Left renal cortex interstitium (tissue), 4 donors: Measurements from ENCODE around the gene P2RX6. TPM values are rescaled to one million over a fixed set of nuclear protein-coding genes. Genes with fewer than 3 reads are reported as not detected.
"Not testable (repeated sequence)": the region's sequence is repeated elsewhere in the genome, so short reads cannot be mapped to it uniquely, and the experiment has no call there.

Experiments
- DNase-seq, 4 donors: peaks; one replicate each; pipeline ENCODE4 v3.0.0-alpha.2; 2013; ENCODE audit warnings: low read depth in 4 of 4, low spot score in 2 of 4, missing footprints in 1 of 4
- polyA plus RNA-seq, 4 donors: library from polyadenylated mRNA; unstranded; fragments of 120-200 nt; gene quantifications; one replicate each; pipeline ENCODE4 v1.2.1, GENCODE V29; 2013; ENCODE audit not compliant: insufficient read length in 4 of 4

Gene P2RX6
- polyA plus RNA-seq, 4 donors = 0.92 to 2.3 (median 1.8) TPM

- no peak for DNase-seq
These were observed 21.4 kb upstream of the P2RX6 start for GRCh38 chr22:20993304-20994127.

DNA sequence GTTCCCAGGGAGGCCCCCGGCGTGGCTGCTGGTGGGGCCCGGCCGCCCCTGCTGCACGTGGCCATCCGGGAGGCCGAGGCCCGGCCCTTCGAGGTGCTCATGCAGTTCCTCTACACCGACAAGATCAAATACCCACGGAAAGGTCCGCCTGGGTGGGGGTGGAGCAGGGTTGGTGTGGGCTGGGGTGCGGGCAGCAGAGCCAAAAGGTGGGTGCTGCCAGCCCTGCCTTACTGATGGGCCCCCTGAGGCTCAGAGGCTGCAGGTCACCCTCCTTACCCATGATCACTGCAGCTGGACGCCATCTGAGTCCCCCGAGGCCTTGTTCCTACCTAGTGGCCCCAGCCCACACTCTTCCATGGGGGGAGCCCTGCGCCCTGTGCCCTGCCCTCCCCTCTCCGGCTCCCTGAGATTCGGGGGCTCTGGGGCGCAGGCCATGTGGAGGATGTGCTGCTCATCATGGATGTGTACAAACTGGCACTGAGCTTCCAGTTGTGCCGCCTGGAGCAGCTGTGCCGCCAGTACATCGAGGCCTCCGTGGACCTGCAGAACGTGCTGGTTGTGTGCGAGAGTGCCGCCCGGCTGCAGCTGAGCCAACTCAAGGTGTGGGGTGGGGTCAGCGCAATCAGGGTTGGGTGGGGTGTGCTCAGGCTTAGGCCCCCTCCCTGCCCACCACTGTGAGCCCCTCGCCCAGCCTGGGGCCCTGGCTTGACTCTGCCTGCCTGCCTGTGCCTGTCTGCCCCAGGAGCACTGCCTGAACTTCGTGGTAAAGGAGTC is 20.6 kb upstream of the P2RX6 start:
- no peak for DNase-seq

DNA sequence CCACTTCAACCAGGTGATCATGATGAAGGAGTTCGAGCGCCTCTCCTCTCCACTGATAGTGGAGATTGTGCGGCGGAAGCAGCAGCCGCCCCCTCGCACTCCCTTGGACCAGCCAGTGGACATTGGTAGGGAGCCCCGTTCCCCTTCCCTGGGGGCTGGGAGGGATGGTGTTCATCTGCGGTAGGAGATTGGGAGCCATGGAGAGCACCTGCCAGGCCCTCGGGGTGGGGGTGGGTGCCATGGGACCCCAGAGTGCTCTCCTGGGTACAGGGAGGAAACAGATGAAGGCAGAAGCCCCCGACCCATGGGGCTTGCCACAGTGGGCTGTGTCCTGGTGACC is 20.1 kb upstream of the P2RX6 start:
- DNase-seq = no peak

DNA sequence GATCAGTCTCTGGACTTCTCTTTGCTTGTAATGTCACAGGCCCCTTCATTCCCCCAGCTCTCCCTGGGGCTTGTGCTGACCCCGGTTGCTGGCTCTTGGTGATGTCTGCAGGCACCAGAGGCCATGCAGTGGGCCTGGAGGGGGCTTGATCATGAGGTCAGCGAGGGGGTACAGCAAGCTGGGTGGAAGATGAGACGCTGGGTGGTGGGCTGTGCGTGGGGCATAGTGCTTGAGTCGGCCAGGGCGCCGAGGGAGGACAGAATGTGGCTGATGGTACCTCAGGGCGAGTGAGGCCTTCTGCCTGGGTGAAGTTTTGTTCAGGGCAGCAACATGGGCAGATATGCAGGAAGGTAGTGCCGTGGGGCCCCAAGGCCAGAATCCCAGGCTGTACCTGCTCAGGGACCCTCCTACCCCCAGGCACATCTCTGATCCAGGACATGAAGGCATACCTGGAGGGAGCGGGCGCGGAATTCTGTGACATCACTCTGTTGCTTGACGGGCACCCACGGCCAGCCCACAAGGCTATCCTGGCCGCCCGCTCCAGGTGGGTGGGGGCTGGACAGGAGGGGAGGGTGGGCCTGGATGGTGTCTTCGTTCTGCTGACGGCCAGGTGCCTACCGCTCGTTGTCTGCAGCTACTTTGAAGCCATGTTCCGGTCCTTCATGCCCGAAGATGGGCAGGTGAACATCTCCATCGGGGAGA is 19.5 kb upstream of the P2RX6 start:
- no peak for DNase-seq

DNA sequence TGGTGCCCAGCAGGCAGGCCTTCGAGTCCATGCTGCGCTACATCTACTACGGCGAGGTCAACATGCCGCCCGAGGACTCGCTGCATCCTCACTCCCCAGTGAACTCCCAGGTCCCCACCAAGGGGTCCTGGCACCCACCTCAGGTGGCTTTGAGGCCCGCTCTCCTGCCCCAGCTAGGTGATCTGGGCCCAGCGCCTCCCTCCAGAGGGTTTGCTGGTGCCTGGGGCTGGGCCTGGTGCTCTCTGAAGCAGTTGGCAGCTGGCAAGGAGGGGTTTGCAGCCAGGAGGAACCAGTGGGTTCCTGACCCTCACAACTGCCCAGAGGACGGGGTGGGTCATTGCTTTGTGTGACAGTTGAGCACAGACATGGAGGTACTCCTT is 18.9 kb upstream of the P2RX6 start:
- DNase-seq = no peak

DNA sequence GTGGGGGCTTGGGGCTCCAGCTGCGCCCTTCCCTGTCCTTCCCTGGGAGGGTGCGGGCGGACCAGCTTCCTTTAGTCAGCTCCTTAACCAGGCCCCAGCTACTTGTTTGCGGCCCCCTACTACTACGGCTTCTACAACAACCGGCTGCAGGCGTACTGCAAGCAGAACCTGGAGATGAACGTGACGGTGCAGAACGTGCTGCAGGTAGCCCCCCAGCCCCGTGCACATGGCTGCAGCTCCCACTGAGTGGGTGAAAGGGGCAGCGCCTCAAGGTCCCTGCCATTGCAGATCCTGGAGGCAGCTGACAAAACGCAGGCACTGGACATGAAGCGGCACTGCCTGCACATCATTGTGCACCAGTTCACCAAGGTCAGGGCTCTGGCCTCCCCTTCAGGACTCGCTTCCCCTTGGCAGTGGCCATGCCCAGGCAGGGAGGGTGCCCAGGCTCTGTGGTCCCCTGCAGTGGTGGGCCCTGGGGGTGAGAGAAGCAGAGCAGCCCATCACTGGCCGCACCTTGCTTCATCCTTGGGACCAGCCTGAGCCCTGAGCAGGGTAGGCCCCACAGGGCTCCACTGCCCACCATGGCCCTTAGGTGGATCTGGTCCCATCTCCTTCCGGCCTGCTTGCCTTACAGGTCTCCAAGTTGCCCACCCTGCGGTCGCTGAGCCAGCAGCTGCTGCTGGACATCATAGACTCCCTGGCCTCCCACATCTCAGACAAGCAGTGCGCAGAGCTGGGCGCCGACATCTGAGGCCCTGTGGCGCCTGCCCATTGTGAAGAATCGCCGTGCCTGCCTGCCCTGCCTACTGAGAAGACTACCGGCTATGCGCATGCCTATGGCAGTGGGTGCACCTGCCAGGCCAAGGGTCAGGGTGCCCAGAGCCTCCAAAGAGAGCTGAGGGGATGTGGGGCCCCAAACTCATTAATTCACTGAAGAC is 18.1 kb upstream of the P2RX6 start:
- no peak for DNase-seq

GRCh38 chr22:20997536-20998257 is 17.3 kb upstream of the P2RX6 start:
- DNase-seq = no peak

DNA sequence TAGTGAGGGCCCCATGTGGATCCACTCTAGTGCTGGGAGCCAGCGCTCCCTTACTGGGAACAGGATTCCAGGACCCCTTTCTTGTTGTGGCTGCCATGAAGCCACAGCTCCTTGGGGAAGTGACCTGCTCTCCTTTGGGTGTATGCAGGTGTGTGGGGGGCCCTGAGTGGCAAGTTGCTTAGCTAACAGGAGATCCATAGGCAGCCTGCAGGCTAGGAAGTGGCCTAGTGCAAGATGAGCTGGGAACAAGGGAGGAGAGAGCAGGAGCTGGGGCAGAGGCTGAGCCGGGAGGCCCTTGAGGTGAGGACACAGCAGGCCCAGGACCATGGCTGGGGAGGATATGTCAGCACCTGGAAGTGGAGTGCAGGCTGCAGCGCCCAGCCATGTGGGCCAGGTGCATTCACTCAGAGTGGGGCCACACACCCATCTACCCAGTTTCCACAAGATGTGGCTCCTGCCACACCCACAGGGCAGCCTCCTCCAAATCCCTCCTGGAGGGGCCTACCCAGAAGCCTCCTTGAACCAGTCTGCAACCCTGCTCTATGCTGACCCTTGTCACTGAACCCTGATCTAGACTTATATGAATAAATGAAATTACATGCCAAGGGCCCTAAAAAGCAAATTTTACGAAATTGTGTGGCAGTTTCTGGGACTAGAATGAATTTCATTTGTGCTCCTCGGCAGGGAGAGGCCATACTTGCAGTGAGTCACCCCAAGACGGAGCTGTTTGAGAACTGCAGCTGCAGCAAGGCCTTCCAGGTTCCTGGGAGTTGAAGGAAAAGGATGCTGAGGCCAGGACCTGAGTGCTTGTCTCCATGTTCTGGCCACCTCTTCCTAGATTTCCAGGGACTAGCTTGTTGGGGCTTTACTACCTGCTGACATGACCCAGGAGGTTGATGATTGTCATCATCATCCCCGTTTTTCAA is 16.3 kb upstream of the P2RX6 start:
- no peak for DNase-seq

DNA sequence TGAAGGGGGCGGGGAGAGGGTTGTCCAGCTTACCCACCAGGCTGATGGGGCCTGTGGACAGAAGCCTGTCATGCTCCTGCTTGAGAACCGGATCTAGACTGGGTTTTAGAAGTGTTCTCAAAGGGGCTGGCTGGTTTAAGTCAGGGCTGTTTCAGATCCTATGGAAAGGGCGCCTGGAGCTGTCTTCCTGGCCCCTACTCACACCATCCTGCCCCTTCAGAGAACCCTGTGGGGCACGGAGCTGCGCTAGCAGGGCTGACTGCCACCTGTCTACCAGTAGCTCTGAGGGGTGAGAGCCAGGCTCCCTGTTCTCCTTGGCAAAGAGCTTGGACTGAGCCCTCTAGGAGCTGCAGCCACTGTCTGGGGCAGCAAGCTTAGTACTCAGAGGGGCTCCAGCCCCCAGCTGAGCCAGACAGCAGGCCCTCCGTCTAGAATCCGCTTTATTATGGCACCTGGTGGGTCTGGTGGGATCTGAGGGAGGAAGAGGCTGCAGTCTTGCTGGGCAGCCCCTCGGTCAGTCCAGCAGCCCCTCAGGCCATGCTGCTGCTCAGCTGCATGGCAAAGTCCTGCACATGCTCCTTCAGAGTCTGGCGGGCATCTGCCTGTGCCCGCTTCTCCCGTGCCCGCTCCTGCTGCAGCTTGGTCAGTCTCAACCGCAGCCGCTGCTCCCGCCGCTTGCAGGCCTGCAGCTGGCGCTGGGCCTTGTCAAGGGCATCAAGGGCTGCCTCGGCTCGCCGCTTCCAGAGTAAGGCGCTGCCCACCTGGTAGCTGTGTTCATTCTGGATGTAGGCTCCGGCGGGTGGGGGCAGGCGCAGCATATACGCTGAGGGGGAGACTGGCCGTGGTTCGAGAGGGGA is 15.4 kb upstream of the P2RX6 start:
- DNase-seq = no peak

- DNase-seq = no peak
These were observed 14.6 kb upstream of the P2RX6 start for GRCh38 chr22:21000207-21000986.

DNA sequence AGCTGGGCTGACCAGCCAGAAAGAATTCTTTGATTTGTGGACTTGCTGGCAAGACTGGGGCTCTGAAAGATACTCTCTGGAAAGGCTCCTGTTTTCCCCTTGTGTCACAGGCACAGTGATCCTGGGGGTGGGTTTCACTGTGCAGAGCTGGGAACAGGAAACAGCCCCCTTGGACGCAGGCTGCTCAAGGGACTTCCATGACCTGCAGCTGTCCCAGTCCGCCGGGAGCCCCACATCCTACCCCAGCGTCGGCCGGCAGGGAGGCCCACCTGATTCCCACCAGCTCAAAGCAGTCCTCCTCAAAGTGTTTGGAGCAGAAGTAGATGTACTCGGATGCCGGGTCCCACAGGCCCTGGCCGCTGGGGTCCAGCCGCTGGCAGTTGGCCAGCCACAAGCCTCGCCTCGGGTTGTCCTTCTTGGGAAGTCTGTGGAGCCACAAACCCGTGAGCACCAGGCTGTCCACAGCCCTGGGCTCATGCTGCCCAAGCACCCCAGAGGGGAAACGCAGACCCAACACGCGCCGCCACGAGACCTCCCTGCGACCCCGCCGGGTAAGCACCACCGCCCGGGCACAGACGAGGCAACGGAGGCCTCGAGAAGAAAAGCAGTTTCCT is 13.9 kb upstream of the P2RX6 start:
- no peak for DNase-seq

GRCh38 chr22:21001601-21002325 is 13.2 kb upstream of the P2RX6 start, which contains the start of gene THAP7:
TSS of gene THAP7 (minus strand) at chr22:21002118. CDS start at chr22:21001911, 207 bp downstream.
- peak; percentile 92 to 93 (median 93) for DNase-seq

DNA sequence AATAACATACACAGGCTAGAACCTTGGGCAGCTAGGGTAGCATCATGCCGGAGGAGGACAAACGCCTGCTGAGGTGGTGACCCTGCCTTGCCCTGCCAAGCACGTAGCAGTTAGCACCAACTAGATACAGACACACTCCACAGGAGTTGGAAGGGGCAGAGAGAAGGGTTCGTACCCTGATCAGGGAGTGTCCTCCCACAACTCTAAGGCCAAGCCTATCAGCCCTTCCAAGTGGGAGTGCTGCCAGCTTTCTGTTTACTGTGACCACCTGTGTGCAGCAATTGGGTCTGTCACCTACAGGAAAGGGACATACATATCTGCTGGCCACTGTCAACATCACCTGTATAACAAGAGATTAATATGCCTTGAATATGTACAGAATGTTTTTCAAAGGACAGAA is 11.2 kb upstream of the P2RX6 start:
- no peak for DNase-seq

DNA sequence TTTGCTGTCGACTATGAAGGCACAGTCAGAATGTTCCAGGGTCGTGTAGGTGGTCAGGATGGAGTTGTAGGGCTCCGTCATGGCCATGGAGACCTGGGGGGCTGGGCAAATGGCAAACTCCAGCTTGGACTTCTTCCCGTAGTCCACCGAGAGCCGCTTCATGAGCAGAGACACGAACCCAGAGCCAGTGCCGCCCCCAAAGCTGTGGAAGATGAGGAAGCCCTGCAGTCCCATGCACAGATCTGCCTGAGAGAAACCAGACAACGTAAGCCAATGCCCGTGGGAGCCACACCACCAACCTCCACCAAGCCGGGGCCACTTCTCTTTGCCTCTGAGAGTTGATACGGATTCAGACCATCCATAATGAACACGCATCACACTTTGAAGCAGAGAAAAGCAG is 5.8 kb upstream of the P2RX6 start:
- DNase-seq = not testable (repeated sequence)

DNA sequence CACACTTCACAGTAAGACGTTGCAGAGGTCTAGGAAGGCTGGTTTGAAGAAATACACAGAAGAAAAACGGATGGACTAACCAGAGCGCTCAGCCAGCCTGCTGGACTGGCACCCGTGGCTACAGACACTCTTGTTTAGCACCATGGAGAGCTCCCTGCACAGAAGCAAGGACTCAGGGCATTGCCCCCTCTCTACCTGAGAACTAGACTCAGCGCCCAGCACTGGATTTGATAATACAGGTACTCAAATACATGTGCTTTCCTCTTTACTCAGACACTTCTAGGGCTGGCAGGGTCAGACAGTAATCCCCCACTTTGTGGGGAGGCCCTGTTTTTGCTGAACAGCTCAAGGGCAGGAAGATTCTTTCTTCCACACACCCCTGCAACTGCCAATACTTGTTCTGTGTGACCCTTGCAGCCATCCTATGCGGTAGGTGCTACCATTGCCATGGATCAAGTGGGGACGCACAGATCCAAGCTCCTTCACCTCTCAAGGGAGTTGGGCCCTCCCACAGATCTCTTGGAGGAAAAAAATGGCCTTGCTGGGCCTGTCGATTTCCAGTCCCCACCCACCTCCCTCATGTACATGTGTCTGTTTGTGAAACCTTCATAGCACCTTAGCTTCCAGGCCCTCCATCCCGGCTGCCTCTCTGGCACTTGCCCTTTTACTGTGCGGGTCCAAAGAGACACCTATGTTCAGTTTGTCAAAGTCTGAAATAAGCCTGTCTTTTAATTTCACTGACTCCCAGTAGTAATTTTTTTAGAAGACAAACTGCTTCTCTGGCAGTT is 5.1 kb upstream of the P2RX6 start:
- peak in 1 of 4 donors; percentile 67 for DNase-seq
